Lower lobe of right lung (tissue), 2 donors: Measurements from ENCODE around the gene HYPK. TPM values are rescaled to one million over a fixed set of nuclear protein-coding genes. Genes with fewer than 3 reads are reported as not detected.
A peak's percentile ranks its signal among the peaks of the same experiment; 100 is the strongest.
"Not testable (repeated sequence)": the region's sequence is repeated elsewhere in the genome, so short reads cannot be mapped to it uniquely, and the experiment has no call there.

Experiments used
- ATAC-seq, 2 donors: fragments of 200-7000 bp; cut with Tn5 transposase; one replicate each; pipeline ENCODE4 v1.9.1; 2020 to 2022; ENCODE audit warnings: mild to moderate bottlenecking in 2 of 2, moderate library complexity in 2 of 2
- DNase-seq: peaks from one replicate; pipeline ENCODE4 v3.0.0-alpha.2; 2020
- H3K27ac ChIP-seq: fragments of 200-600 bp; one replicate; pipeline ENCODE4 v1.8.0; 2022
- H3K27me3 ChIP-seq: fragments of 200-600 bp; one replicate; pipeline ENCODE4 v1.8.0; 2022; ENCODE audit warnings: low read depth
- H3K36me3 ChIP-seq: fragments of 200-600 bp; one replicate; pipeline ENCODE4 v1.8.0; 2022; ENCODE audit warnings: mild to moderate bottlenecking
- H3K4me1 ChIP-seq: fragments of 200-600 bp; one replicate; pipeline ENCODE4 v1.8.0; 2022
- H3K4me3 ChIP-seq: fragments of 200-600 bp; one replicate; pipeline ENCODE4 v1.8.0; 2022; ENCODE audit warnings: mild to moderate bottlenecking
- H3K9me3 ChIP-seq: fragments of 200-600 bp; one replicate; pipeline ENCODE4 v1.8.0; 2022
- intact Hi-C: fragments of 100-400 bp; cut with DNase I; formaldehyde crosslinking; loops from one replicate; pipeline ENCODE4 v1.11.0; 2022
- total RNA-seq: library from RNA; stranded (reverse); fragmentation: NEBNext Ultra II Directional; extraction: Animal tissue kit (Norgen Biotek cat#: 25700); gene quantifications from one replicate; pipeline ENCODE4 v1.2.1, GENCODE V29; 2021
- TF ChIP-seq, protein P1 (sequence below): fragments of 200-600 bp; IDR thresholded peaks from one replicate; pipeline ENCODE4 v1.8.0; 2022; ENCODE audit warnings: antibody characterized with exemption, mild to moderate bottlenecking
- donor health status: DM: no; HTN: yes; CAD: no; lungs with severe emphysema.

Gene HYPK
- total RNA-seq, 1 donor from 2014 or later, result 13.2 TPM

DNA sequence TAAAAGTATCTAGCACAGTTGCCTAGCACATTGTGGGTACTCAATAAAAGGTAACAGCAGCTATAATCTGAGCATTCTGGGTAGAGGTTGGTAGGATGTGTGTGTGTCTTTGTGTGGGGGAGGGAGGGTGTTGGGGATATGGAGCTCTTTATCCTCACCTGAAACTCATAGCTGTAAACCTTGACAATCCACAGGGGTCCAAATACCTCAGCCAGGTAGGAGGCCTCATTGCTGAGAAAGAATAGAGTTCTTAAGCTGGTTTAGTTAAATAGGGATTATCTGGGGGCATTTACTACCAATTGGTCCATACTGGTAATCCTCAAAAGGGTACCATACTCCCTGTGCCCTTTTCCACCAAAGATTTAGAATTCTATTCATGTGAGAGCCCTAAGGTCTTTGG lies 4.4 kb upstream of the HYPK start:
- DNase-seq (no peak), ATAC-seq (no peak)
- TF ChIP-seq, protein P1, sequence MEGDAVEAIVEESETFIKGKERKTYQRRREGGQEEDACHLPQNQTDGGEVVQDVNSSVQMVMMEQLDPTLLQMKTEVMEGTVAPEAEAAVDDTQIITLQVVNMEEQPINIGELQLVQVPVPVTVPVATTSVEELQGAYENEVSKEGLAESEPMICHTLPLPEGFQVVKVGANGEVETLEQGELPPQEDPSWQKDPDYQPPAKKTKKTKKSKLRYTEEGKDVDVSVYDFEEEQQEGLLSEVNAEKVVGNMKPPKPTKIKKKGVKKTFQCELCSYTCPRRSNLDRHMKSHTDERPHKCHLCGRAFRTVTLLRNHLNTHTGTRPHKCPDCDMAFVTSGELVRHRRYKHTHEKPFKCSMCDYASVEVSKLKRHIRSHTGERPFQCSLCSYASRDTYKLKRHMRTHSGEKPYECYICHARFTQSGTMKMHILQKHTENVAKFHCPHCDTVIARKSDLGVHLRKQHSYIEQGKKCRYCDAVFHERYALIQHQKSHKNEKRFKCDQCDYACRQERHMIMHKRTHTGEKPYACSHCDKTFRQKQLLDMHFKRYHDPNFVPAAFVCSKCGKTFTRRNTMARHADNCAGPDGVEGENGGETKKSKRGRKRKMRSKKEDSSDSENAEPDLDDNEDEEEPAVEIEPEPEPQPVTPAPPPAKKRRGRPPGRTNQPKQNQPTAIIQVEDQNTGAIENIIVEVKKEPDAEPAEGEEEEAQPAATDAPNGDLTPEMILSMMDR, result no peak
- Histone ChIP-seq H3K36me3 (peaks cover 54% of the 10 kb centered on the region), H3K4me3 (no peak overlapping the region), H3K9me3 (no peaks in the 10 kb centered on the region), H3K27me3 (no peaks in the 10 kb centered on the region), H3K4me1 (peaks cover 61% of the 10 kb centered on the region), H3K27ac (no peak overlapping the region)
- intact Hi-C loops, result no loop called here

DNA sequence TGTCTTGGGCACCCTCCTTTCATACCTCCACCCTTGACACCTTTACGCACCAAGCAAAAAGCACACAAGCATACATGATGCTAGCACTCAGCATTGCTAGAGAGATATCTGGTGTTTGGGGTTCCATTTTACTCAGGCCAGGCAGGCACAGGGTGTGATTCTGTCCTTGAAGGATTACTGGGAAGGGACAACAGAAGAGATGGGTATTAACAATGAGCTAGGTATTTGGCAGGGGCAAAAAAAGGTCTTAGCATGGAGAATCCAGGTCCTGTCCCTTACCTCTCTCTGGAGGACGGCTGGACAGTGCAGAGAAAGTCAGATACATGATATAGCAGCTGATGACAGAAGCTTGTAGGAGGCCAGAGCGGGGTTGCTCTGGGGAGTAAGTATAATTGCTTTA lies 3.8 kb upstream of the HYPK start:
- intact Hi-C loops, result no loop called here
- no peaks in the 10 kb centered on the region for H3K27me3 ChIP-seq
- peaks cover 67% of the 10 kb centered on the region for H3K4me1 ChIP-seq
- TF ChIP-seq, protein P1, result no peak
- H3K36me3 ChIP-seq, result peaks cover 54% of the 10 kb centered on the region
- H3K4me3 ChIP-seq, result no peak overlapping the region
- no peaks in the 10 kb centered on the region for H3K9me3 ChIP-seq
- DNase-seq, result no peak
- H3K27ac ChIP-seq, result no peak overlapping the region
- no peak for ATAC-seq

DNA sequence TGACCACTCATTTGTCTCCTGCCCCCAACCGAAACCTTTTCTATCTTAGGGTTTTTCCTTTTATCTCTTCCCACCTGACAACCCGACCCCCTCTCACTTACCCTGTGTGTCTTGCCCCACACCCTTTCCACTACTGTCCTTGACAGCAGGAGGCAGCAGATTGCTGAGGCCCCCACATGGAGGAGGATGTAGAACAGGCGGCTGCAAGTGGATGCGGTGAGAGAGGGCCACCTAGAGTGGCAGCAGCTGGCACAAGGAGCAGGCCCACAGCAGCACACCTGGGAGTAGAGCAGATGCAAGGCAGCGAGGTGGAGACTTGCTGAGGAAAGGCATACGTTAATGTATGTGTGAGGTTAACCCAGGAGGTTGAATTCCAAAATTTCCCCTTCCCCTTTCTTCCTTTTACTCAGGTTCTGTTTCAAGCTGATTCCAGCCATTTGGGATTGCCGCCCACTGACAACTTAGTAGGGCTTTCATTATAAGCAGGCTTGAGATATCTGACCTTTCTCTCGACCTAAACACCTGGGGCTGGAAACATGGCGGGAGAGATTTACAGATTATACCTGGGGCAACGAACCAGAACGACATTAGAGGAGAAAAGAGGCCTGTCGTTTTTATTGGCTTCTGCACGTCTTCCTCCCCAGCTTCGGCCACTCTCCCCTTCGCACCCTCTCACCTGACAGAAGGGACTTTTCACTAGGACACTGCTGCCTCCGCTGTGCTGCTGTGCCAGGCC lies 1.0 kb upstream of the HYPK start:
- H3K27me3 ChIP-seq, result no peaks in the 10 kb centered on the region
- intact Hi-C loops, result no loop called here
- H3K4me3 ChIP-seq, result no peak overlapping the region
- no peaks in the 10 kb centered on the region for H3K9me3 ChIP-seq
- DNase-seq (no peak), ATAC-seq (peak in 1 of 2 donors; percentile 4)
- TF ChIP-seq, protein P1, result no peak
- H3K27ac ChIP-seq, result peak overlapping the region; percentile 90
- peaks cover 53% of the 10 kb centered on the region for H3K4me1 ChIP-seq
- peaks cover 71% of the 10 kb centered on the region for H3K36me3 ChIP-seq

DNA sequence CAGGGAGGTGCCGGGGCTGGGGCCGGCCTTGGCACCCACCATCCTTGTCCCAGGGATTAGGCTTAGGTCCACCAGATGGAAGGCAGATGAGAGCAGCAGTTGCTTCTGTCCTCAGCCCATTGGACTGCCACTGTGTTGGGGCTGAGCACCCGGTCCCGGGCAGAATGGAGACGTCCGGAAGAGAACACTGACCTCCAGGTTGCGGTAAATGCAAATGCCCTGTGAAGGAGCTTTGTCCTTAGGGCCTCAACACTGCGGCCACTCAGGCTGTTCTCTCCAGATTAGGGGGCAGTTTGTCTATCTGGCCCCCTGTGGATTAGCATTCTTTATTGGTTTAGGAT lies 484 bp upstream of the HYPK start, which contains the start of gene SERINC4:
SERINC4 (minus strand) TSS at position 276 of the 341 bp plus-strand sequence; CDS start at position 42, 234 bp downstream.
- H3K27me3 ChIP-seq, result no peaks in the 10 kb centered on the region
- peaks cover 47% of the 10 kb centered on the region for H3K4me1 ChIP-seq
- peaks cover 71% of the 10 kb centered on the region for H3K36me3 ChIP-seq
- DNase-seq (no peak), ATAC-seq (peak; percentile 2 to 5)
- H3K4me3 ChIP-seq, result peak within 1 kb of the TSS; percentile 95
- peak within 1 kb of the TSS; percentile 90 for H3K27ac ChIP-seq
- TF ChIP-seq, protein P1, result no peak
- intact Hi-C loops, result no loop called here
- H3K9me3 ChIP-seq, result no peaks in the 10 kb centered on the region

DNA sequence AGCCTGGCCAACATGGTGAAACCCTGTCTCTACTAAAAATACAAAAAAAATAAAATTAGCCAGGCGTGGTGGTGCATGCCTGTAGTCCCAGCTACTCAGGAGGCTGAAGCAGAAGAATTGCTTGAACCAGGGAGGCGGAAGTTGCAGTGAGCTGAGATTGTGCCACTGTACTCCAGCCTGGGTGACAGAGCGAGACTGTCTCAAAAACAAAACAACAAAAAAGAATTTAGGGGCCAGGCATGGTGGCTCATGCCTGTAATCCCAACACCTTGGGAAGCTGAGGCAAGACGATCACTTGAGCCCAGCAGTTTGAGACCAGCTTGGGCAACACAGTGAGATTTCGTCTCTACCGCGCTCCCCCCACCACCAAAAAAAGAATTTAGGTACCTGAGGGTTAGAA lies 2.3 kb downstream of the HYPK start:
- Histone ChIP-seq H3K4me1 (peaks cover 29% of the 10 kb centered on the region), H3K36me3 (peaks cover 73% of the 10 kb centered on the region)
- H3K27ac ChIP-seq, intact Hi-C loops, DNase-seq, H3K4me3 ChIP-seq, H3K9me3 ChIP-seq, ATAC-seq, H3K27me3 ChIP-seq: not testable (repeated sequence)

DNA sequence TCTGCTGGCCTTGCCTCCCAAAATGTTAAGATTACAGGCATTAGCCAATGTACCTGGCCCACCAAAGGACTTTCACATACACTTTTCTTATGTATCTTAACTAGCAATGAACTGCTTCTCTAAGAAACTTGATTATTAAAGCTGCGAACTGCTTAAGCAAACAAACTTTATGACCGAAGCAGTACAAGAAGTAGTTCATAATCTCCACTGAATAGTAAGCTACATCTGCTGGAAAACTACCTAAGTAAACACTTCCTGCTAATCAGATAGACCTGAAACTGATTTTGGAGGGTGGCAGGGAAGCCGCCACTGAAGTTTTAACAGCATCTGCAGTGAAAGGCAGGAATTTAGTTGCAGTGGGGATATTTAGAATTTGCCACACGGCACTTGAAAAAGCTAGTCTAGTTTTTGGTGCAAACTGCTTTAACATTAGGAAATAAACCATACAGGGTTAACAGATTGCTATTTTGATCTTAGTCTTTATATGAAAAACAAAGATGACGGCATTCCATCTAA lies 8.1 kb downstream of the HYPK start:
- intact Hi-C loops, result no loop called here
- Histone ChIP-seq H3K36me3 (peaks cover 100% of the 10 kb centered on the region), H3K27ac (no peak overlapping the region), H3K4me1 (no peaks in the 10 kb centered on the region), H3K9me3 (no peaks in the 10 kb centered on the region), H3K27me3 (no peaks in the 10 kb centered on the region), H3K4me3 (no peak overlapping the region)
- DNase-seq (no peak), ATAC-seq (no peak)
- TF ChIP-seq, protein P1, result no peak
